GM12864 (cell line): ENCODE data around the gene MYO1H.
A peak's percentile ranks its signal among the peaks of the same experiment; 100 is the strongest.

ENCODE experiments used
- DNase-seq: peaks from one replicate; pipeline ENCODE4 v3.0.0-alpha.2; 2011; ENCODE audit warnings: low read depth
- H3K4me3 ChIP-seq: 2 replicates; pipeline ENCODE4 v1.5.1; 2011; ENCODE audit warnings: mild to moderate bottlenecking, low read depth, low read length, control low read depth
- TF ChIP-seq, protein P1 (sequence below): IDR thresholded peaks from 2 replicates; pipeline ENCODE4 v1.5.1; 2011; ENCODE audit warnings: low read depth, mild to moderate bottlenecking, moderate library complexity, low read length, control low read depth, inconsistent platforms; ENCODE audit errors: missing control alignments

The MYO1H gene

GRCh38 chr12:109477185-109477962 is 129.7 kb downstream of the MYO1H start, which contains the start of the genes KCTD10 and UBE3B:
KCTD10 (minus strand) TSS chr12:109477300; CDS start chr12:109477262, 38 bp downstream.
UBE3B (plus strand) TSS chr12:109477634; CDS start chr12:109483552, 5,918 bp downstream.
- peak within 1 kb of the TSS; percentile 70 for H3K4me3 ChIP-seq
- DNase-seq, result peak; percentile 73
- TF ChIP-seq, protein P1, sequence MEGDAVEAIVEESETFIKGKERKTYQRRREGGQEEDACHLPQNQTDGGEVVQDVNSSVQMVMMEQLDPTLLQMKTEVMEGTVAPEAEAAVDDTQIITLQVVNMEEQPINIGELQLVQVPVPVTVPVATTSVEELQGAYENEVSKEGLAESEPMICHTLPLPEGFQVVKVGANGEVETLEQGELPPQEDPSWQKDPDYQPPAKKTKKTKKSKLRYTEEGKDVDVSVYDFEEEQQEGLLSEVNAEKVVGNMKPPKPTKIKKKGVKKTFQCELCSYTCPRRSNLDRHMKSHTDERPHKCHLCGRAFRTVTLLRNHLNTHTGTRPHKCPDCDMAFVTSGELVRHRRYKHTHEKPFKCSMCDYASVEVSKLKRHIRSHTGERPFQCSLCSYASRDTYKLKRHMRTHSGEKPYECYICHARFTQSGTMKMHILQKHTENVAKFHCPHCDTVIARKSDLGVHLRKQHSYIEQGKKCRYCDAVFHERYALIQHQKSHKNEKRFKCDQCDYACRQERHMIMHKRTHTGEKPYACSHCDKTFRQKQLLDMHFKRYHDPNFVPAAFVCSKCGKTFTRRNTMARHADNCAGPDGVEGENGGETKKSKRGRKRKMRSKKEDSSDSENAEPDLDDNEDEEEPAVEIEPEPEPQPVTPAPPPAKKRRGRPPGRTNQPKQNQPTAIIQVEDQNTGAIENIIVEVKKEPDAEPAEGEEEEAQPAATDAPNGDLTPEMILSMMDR, result no peak

- TF ChIP-seq, protein P1, result no peak
- DNase-seq, result no peak
- peak overlapping the region; percentile 70 for H3K4me3 ChIP-seq
These were observed 130.2 kb downstream of the MYO1H start for GRCh38 chr12:109477963-109478315.

GRCh38 chr12:109479761-109480160 is 132.1 kb downstream of the MYO1H start:
- TF ChIP-seq, protein P1, result no peak
- DNase-seq, result no peak

GRCh38 chr12:109480356-109480755 is 132.7 kb downstream of the MYO1H start:
- no peak overlapping the region for H3K4me3 ChIP-seq
- TF ChIP-seq, protein P1, result no peak
- DNase-seq, result no peak

More at GRCh38 chr12:109479761-109480160, 132.1 kb downstream of the MYO1H start:
- no peak overlapping the region for H3K4me3 ChIP-seq

- TF ChIP-seq, protein P1, result no peak
These were observed 134.2 kb downstream of the MYO1H start for GRCh38 chr12:109481863-109482262.

DNA sequence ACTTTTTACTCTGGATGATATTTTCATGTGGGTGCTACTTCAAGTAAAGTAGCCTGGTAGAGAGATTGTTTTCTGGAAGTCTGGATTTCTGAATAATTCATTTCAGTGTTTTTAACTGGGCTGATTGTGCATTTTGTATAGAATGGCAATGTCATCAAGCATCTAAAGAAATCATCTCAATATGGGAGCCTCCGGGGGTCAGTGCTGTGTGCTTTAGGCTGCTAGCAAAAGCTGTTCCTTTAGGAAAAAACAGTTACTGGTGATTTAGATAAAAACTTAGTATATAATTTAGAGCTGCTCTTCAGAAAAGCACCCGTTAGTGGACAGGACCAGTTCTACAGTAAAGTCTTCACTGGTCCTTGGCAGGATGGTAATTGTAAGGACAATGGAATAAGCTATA is 134.8 kb downstream of the MYO1H start:
- TF ChIP-seq, protein P1, result no peak
- DNase-seq, result no peak
- no peak overlapping the region for H3K4me3 ChIP-seq

More at GRCh38 chr12:109481863-109482262, 134.2 kb downstream of the MYO1H start:
- no peak for DNase-seq
- no peak overlapping the region for H3K4me3 ChIP-seq

DNA sequence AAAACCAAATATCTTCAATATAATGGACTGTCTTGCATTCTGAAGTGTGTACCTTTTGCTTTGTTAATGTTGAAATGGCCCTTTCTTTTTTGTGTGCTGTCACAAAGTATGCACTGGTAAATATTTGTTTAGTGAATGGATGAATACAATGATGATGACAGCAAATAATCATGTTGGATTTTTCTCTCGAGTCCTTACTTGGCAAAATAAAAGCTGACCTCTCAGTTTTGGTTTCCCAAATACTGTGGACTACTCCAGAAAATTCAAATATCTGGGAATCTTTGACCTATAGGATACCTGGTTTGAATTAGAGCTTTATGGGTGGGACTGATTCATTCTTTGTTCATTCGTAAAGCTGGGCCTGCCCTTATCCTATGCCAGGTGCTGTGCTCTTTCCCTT is 135.2 kb downstream of the MYO1H start:
- TF ChIP-seq, protein P1, result no peak
- H3K4me3 ChIP-seq, result no peak overlapping the region
- DNase-seq, result no peak
